ENCODE measurements around the gene RORB.

DNA sequence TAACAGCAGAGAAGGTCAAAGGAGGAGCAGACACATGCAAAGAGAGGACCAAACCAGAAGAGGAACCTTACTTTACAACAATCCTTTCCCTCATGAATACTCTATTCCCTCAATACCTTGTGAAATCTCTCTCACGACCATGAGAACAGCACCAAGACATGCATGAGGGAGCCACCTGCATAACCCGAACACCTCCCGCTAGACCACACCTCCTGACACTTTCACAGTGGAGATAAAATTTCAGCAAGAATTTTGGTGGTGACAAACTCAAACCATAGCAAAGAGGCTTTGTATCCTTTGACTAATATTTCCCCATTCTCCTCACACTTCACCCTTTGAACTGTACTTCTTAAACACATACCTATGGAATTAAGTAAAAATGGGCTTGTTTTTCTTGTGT, 101.7 kb downstream of the RORB start:
- TF ChIP-seq, protein P1, sequence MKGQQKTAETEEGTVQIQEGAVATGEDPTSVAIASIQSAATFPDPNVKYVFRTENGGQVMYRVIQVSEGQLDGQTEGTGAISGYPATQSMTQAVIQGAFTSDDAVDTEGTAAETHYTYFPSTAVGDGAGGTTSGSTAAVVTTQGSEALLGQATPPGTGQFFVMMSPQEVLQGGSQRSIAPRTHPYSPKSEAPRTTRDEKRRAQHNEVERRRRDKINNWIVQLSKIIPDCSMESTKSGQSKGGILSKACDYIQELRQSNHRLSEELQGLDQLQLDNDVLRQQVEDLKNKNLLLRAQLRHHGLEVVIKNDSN (IDR thresholded peaks at IDR 0.05), result no peak
- TF ChIP-seq, protein P2, sequence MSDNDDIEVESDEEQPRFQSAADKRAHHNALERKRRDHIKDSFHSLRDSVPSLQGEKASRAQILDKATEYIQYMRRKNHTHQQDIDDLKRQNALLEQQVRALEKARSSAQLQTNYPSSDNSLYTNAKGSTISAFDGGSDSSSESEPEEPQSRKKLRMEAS (IDR thresholded peaks at IDR 0.05), result no peak
- TF ChIP-seq YY1 (IDR thresholded peaks at IDR 0.05; ENCODE audit: low read depth) (no peak), EP300 (IDR thresholded peaks at IDR 0.05; ENCODE audit: borderline replicate concordance) (no peak), RAD21 (IDR thresholded peaks at IDR 0.05; ENCODE audit: low read depth) (no peak), TAF1 (IDR thresholded peaks at IDR 0.05; ENCODE audit: low read depth) (no peak), ZBTB7A (IDR thresholded peaks at IDR 0.05; ENCODE audit: low read depth) (no peak), EGR1 (IDR thresholded peaks at IDR 0.05) (no peak)

All from Ishikawa (cell line).